NCI-H1048 (cell line): ENCODE results near the gene ANKRD40.

ENCODE experiments used
- DNase-seq: peaks from one replicate; lab custom pipeline; 2025; lab: John Stamatoyannopoulos, UW

The ANKRD40 gene

DNA sequence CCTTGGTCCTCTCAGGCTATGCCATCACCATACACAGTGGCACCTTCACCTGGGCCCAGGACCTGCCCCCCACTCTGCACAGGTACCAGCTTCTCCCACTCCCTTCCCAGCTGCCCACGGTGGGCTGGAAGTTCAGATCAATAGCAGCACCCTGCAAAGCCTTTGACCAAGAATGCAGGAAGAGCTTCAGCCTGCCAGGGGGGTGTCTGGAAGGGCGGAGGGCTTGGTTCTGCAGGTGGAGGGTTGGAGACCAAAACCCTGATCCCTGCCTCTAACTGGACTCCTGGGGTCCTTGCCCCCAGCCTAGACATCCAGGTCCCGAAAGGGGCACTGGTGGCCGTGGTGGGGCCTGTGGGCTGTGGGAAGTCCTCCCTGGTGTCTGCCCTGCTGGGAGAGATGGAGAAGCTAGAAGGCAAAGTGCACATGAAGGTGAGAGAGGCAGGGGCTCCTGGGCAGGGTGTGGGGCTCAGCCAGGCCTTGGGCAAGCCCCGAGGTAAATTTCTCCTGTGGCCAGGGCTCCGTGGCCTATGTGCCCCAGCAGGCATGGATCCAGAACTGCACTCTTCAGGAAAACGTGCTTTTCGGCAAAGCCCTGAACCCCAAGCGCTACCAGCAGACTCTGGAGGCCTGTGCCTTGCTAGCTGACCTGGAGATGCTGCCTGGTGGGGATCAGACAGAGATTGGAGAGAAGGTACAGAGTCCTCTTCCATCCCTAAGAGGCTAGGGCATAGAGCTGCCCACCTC lies 38.7 kb downstream of the ANKRD40 start:
- no peak for DNase-seq

DNA sequence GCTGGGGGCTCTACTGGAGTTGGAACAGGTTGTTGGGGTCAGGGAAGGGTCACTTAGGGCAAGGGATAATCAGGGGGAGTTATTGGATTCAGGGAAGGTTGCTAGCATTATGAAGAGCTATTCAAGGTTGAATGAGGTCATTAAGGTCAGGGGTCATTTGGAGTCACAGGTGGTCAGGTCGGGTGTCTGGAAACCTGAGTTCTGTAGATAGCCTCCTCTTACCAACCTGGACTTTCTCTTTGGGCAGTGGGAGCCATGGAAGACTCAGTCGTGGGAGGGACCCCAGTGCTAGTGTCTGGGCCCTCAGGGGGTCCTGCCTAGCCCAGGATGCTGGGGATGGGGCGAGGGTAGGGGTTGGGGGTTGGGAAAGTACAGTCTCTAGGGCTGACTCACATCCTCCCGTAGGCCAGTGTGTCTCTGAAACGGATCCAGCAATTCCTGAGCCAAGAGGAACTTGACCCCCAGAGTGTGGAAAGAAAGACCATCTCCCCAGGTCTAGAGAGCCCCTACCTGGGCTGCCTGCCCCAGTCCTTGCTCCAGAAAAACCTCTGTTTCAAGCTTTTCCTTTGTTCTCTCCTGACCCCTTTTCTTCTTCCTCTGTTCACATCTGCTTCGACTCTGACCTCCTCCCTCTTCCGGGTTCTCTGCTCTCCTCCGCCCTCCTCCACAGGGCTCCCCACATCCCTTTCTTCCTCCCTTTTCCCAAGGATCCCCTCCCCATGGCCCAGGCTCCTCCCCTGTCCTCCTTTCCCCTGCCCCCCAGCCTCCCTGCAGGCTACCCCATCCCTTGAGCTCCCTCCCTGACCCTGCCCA lies 39.5 kb downstream of the ANKRD40 start:
- no peak for DNase-seq

DNA sequence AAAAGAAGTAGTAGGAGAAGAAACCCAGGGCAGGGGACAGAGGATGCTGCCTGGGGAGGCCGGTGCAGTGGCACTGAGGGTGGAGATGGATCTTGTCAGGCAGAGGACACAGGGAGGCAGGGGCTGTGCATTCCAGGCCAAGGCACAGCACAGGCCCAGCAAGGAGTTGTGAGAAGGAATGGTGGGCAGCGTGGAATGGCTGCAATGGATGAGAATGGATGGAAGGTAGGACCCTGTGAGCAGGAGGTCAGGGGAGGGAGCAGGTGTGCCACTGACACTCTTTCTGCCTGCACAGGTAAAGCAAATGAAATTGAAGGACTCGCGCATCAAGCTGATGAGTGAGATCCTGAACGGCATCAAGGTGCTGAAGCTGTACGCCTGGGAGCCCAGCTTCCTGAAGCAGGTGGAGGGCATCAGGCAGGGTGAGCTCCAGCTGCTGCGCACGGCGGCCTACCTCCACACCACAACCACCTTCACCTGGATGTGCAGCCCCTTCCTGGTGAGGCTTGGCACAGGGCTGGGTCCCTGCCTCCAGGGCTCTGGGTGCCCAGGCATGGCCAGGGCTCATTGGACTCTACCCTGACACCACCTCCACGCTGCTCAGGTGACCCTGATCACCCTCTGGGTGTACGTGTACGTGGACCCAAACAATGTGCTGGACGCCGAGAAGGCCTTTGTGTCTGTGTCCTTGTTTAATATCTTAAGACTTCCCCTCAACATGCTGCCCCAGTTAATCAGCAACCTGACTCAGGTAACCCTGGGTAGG lies 40.3 kb downstream of the ANKRD40 start:
- no peak for DNase-seq

DNA sequence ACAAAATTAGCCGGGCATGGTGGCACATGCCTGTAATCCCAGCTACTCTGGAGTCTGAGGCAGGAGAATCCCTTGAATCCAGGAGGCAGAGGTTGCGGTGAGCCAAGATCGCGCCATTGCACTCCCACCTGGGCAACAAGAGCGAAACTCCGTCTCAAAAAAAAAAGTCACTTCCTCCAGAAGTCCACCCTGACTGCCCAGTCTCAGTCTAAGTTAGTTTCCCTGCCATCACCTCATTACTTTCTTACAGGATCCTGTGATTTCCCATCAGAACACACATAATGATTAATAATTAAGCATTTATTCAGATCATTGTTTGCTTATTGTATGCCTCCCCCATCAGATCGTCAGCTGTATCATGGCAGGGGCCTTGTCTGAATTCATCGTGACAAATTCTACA lies 41.4 kb downstream of the ANKRD40 start:
- DNase-seq, result no peak

DNA sequence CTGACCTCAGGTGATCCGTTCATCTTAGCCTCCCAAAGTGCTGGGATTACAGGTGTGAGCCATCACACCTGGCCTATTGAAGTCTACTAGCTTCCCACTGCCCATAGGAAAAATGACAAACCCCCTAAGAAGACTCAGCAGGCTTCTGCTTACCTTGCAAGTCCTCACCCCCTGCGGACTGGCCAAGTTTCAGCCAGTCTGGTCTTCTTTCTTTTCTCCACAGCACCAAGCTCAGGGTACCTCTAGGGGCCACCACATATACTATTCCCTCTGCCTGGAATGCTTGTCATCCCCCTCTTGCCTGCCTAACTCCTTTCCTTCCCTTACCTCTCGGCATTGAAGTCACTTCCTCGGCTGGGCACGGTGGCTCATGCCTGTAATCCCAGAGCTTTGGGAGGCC lies 41.9 kb downstream of the ANKRD40 start:
- DNase-seq, result no peak

DNA sequence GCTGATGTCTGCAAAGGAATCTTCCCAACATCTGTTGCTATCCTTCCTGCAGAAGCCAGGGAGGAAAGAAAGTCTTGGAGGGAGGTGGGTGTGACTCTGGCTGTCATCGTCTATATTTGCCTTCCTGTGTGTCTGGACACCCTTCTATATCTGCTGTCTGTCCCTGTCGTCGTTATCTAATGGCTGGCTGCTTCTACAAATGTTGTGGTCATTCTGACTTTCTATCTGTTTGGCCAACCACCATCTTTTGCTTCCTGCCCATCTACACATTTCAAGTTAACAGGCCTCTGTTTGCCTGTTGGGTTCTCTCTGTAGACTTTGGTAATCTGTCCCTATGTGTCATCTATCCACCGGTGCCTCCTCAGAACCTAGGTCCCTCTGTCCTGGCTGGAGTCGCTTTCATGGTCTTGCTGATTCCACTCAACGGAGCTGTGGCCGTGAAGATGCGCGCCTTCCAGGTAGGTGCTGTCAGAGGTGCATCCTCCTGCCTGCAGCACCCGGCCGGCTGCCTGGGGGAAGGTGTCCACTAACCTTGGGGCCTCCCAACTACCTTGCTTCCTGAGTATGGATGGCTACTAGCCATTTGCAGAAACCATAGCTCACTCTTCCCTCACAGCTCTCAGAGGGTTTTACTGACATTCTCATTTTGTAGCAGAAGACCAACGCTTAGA lies 42.8 kb downstream of the ANKRD40 start:
- DNase-seq, result no peak

DNA sequence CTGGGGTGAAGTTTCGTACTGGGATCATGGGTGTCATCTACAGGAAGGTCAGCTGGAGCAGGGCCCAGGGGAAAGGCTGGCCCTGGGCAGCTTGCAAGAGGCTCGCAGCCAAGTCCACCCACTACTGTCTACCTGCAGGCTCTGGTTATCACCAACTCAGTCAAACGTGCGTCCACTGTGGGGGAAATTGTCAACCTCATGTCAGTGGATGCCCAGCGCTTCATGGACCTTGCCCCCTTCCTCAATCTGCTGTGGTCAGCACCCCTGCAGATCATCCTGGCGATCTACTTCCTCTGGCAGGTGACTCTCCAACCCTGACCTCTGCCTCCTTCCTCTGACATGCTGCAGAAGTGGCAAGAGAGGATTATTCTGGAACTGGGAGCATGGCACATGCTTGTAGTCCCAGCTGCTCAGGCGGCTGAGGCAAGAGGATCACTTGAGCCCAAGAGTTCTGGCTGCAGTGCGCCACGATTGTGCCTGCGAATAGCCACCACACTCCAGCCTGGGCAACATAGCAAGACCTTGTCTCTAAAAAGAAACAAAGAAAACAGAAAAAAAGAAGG lies 43.8 kb downstream of the ANKRD40 start:
- no peak for DNase-seq

DNA sequence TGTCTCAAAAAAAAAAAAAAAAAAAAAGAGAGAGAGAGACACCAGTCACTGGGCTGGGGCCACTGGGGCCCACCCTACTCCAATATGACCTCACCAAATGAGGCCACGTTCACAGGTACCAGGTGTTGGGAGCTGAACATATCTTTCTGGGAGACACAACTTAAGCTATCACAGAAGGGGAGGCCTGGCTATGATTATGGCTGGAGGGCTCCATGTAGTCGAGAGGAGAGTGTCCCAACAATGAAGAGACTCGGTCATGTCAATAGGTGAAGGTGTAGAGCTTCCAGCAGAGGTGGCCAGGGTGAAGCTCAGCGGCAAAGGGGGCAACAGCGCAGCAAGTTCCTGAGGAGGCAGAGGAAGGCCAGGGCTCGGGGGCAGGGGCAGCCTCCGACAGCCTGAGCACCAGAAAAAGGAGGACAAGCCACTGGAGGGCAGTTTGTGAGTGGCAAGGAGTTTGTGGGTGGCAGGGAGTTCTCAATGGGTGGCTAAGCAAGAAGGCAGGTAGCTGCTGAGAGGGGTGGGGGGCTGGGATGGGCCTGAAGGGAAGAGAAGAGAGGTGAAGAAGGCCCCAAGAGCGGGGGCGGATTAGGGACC lies 45.0 kb downstream of the ANKRD40 start:
- no peak for DNase-seq

DNA sequence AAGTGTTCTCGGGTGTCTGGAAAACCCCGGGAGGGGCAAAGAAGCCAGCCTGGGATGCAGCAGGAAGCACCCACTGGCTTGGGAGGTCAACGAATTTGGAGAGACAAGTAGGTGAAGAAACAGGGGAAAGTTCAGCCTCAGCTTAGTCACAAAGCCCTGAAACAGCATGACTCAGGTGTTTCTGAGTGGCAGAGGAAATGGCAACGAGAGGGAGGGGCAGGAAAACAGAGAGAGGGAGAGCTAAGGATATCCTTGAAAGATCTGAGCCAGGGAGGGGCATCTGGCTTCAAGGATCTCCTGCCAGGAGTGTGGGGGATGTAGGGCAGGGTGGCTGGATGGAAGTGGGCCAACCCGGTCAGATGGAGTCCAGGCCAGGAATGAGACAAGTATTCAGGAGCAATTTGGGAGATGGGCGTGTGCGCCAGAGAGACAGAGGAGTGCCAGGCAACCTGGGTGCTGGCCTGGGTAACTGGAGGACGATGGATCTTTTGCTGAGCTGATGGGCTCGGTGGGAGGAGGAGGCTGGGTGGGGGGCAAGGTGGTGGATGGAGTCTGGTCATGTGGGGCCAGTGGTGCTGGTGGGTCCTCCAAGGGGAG lies 45.8 kb downstream of the ANKRD40 start:
- DNase-seq, result no peak

DNA sequence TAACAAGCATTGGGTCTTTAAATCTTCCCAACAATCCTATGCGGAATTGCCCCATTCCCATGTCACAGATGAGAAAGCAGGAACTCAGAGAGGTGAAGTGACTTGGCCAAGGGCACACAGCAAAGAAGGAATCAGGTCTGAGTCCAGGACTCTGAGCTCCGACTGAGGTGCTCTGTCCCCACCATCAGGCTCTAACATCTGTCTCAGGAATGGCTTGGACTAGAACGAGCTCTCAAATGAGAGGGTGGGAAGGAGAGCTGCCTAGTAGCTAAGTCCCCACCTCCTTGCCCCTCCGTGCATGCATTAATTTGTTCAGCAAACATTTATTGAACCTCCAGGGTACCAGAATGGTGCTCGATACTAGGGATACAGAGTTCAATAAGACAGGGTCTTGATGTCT lies 46.4 kb downstream of the ANKRD40 start:
- no peak for DNase-seq

DNA sequence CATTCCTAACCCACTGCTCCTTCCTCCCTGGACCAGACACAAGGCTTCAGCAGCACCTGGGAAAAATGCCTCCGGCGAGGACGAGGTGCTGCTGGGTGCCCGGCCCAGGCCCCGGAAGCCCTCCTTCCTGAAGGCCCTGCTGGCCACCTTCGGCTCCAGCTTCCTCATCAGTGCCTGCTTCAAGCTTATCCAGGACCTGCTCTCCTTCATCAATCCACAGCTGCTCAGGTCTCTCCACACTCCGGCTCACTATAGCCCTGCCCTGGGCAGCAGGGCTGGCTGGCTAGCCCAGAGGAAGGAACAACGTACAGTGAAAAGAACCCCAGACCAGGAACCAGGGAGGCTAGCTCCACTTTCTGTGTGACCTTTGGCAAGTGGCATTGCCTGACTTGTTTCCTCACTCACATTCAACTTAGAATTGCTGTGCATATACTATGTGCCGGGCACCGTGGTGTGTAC lies 46.8 kb downstream of the ANKRD40 start:
- DNase-seq, result no peak

DNA sequence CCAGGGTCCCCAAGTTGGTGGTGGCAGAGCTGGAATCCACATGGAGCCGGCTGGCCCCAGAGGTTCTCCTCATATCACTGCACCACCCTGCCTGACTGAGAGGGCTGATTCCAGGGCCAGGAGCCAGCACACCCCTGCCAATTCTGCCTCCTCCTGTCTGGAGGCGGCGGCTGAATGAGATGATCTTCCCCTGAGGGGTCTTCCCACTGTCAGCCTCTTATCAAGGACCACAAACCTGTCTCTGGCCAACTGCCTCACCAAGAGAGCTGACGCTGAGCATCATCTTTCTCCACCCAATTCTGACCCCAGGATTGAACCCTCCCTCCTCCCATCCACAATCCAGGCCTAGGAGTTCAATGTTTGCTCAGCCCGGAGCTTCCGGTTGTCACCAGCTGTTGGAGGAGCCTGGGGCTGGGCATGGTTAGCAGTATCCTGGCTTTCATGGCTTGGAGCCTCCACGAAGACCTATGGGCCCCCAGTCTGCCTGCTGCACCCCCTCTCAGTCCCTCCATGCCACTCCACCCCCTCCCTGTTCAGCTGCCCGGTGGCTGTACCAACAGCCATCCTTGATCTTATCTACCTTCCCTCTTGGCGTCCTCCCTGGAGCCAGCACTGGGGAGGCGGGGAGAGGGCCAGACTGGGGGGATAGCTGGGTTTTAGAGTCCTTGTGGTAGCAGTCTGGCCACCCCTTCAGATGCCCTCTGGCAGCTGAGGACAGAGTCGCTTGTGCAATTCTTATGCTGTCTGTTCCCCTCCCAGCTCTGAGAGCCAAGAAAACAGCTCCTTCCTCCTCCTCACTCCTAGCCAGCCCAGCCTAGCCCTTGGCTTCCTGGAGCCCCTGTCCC lies 47.5 kb downstream of the ANKRD40 start:
- no peak for DNase-seq

DNA sequence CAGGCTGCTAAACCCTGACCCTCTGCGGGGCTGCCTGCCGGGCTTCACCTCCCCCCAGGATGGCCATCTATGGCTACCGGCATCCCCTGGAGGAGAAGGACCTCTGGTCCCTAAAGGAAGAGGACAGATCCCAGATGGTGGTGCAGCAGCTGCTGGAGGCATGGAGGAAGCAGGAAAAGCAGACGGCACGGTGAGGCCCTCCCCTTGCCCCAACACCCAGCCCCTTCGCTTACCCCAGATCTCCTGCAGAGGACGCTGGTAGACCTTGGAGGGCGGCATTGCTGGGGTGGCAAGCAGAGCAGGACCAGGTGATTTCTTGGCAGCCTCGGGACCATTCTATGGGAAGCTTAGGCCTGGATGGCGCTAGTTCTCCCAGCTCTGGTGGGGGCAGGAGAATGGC lies 48.5 kb downstream of the ANKRD40 start:
- DNase-seq, result no peak

DNA sequence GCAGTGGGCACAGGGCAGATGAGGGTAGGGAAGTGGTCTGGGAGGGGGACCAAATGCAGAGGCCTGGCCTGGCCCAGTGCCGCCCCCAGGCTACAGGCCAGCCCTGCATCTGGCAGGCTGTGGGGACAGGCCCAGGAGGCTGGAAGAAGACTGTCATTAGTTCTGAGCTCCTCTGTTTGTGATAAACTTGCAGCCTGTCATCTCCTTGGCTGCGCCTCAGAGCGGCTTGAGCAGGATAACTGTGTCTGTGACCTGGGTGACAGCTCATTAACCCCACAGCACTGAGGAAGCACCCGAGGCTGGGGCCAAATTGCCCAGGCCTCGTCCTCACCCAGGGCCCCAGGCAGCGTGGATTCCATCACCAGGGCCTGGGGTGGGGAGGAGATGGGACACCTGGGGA lies 49.1 kb downstream of the ANKRD40 start:
- DNase-seq, result no peak

DNA sequence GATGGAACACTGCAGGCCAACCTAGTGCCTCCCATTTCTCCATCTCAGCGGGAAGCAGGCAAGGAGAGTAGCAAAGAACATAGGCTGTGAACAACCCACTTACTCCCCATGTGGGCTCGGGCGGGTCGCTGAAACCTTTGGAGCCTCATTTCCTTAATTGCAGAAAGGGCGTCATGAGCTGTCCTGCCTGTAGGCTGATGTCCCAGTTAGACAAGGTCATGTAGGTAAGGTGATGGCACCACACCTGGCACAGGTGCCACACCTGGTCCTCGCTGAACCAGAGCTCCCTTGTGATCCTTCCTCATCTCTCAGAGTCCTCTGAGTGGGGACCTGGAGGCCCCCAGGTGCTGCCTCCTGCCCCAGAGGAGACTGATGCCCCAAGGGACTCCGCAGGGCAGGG lies 50.1 kb downstream of the ANKRD40 start:
- no peak for DNase-seq

DNA sequence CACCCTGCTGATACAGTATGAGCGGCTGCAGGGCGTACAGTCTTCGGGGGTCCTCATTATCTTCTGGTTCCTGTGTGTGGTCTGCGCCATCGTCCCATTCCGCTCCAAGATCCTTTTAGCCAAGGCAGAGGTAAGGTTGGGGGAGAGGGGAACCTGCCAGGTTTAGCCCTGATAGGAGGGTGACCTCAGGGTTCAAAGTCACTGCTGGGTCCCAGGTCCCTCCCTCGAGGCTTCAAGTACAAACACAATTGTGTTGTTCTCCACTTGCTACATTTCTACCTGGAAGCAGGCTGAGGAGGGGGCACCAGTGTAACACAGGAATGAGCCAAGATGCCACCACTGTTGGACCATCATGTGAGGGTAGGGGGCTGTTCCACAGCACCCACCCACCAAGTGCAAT lies 50.7 kb downstream of the ANKRD40 start:
- DNase-seq, result no peak

DNA sequence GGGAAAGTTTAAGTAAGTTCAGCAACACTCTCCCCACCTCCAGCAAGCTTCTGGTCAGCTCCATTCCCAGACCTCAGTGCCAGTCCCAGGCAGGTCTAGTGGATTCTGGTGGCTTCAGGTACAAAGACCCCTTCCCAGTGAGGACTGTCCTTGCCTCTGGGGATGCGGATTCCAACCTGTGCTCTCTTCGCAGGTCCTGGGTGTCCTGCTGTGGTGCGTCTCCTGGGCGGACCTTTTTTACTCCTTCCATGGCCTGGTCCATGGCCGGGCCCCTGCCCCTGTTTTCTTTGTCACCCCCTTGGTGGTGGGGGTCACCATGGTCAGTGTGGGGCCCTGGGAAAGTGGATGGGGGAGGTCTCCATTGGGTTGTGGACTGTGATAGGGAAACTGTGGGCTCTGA lies 51.2 kb downstream of the ANKRD40 start:
- DNase-seq, result no peak

DNA sequence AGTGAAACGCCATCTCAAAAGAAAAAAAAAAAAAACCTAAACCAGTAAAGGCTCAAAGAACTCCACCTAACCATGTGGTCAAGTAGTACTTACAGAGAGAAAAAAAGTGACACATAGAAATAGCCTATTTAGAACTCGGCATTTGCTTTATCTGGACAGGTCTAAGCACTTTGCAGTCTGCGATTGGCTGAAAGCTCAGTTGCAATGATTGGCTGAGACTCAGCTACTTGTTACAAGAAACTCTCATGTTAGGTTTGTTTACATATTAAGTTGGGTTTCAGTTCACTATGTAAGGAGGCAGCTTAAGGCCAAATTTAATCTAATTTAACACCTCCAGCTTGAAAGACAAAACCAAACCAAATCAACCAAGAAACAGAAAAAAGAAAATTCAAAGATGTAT lies 54.0 kb downstream of the ANKRD40 start:
- DNase-seq, result no peak

DNA sequence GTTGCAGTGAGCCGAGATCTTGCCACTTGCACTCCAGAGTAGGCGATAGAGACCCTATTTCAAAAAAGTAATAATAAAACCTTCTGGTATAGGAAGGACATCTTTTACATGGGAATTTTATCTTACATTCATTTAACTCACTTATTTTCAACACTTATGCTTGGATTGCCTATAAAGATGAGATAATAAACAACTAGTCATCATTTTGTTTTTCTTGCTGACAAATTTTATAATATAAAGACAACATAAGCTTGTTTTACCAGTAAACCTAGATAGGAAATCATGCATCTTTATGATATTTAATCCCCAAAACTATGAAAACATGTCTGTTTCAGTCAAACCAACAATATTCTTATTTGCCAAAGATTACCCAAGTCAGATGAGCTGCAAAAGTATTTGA lies 56.1 kb downstream of the ANKRD40 start:
- DNase-seq, result no peak
